HEK293 (cell line): ENCODE results near the gene RAB11B.
"Not testable (repeated sequence)": the region's sequence is repeated elsewhere in the genome, so short reads cannot be mapped to it uniquely, and the experiment has no call there.

Source experiments
- CTCF ChIA-PET: fragments of 350-600 bp; formaldehyde crosslinking; extraction: SDS; loops from one replicate; lab custom pipeline; 2021; ENCODE audit warnings: antibody characterized with exemption; lab: Yijun Ruan, JAX
- POLR2A ChIA-PET: fragments of 300-600 bp; formaldehyde crosslinking; extraction: SDS; loops from one replicate; lab custom pipeline; 2020; ENCODE audit warnings: antibody characterized with exemption, inconsistent platforms; lab: Yijun Ruan, JAX
- H3K27ac ChIP-seq: fragments of 200-500 bp; sonication (Bioruptor generic); 2 replicates; pipeline ENCODE4 v1.5.1; 2014; ENCODE audit warnings: low read depth, low read length, control low read depth, inconsistent platforms; ENCODE audit errors: extremely low read depth
- H3K36me3 ChIP-seq, 2 experiments: fragments of 200-500 bp in 1 of 2; sonication (Bioruptor generic) in 1 of 2; 1 replicate in 1 of 2; 2 replicates in 1 of 2; pipeline ENCODE4 v1.5.1; 2014 to 2017; ENCODE audit warnings: inconsistent platforms in 2 of 2, low read length in 2 of 2; ENCODE audit not compliant: control insufficient read depth in 2 of 2, insufficient read depth in 1 of 2
- H3K4me1 ChIP-seq: fragments of 200-500 bp; sonication (Bioruptor generic); 2 replicates; pipeline ENCODE4 v1.5.1; 2014; ENCODE audit warnings: mild to moderate bottlenecking, low read length, inconsistent platforms; ENCODE audit not compliant: control insufficient read depth, insufficient read depth
- H3K4me3 ChIP-seq: 2 replicates; pipeline ENCODE4 v1.5.1; 2011; ENCODE audit warnings: low read depth, mild to moderate bottlenecking, control low read depth, low read length, moderate library complexity
- H3K9me3 ChIP-seq: fragments of 200-500 bp; sonication (Bioruptor generic); 2 replicates; pipeline ENCODE4 v1.5.1; 2014; ENCODE audit warnings: low read depth, low read length, inconsistent platforms; ENCODE audit not compliant: control insufficient read depth, insufficient read depth
- EGR2 ChIP-seq: fragments of 450-650 bp; formaldehyde crosslinking; IDR thresholded peaks from 2 replicates; pipeline ENCODE4 v1.5.1; 2016; ENCODE audit warnings: low read depth, missing biosample characterization, missing genetic modification characterization
- FEZF1 ChIP-seq: fragments of 450-650 bp; formaldehyde crosslinking; IDR thresholded peaks from 2 replicates; pipeline ENCODE4 v1.5.1; 2016; ENCODE audit warnings: missing biosample characterization, missing genetic modification characterization
- KLF1 ChIP-seq: fragments of 450-650 bp; formaldehyde crosslinking; IDR thresholded peaks from 2 replicates; pipeline ENCODE4 v1.5.1; 2016; ENCODE audit warnings: missing biosample characterization, missing genetic modification characterization
- KLF10 ChIP-seq: fragments of 450-650 bp; IDR thresholded peaks from 2 replicates; pipeline ENCODE4 v1.5.1; 2018; ENCODE audit warnings: missing biosample characterization, mild to moderate bottlenecking, missing genetic modification characterization
- KLF8 ChIP-seq: fragments of 450-650 bp; formaldehyde crosslinking; IDR thresholded peaks from 2 replicates; pipeline ENCODE4 v1.5.1; 2016; ENCODE audit warnings: missing biosample characterization, missing genetic modification characterization
- SP3 ChIP-seq: fragments of 450-650 bp; formaldehyde crosslinking; IDR thresholded peaks from 2 replicates; pipeline ENCODE4 v1.5.1; 2016; ENCODE audit warnings: missing biosample characterization, missing genetic modification characterization
- ZBTB10 ChIP-seq: fragments of 450-650 bp; formaldehyde crosslinking; IDR thresholded peaks from 2 replicates; pipeline ENCODE4 v1.5.1; 2016; ENCODE audit warnings: missing biosample characterization, missing genetic modification characterization
- ZBTB8A ChIP-seq: fragments of 450-650 bp; formaldehyde crosslinking; IDR thresholded peaks from 2 replicates; pipeline ENCODE4 v1.5.1; 2016; ENCODE audit warnings: missing biosample characterization, missing genetic modification characterization
- ZNF121 ChIP-seq: fragments of 450-650 bp; formaldehyde crosslinking; IDR thresholded peaks from 2 replicates; pipeline ENCODE4 v1.5.1; 2016; ENCODE audit warnings: missing biosample characterization, missing genetic modification characterization
- ZNF184 ChIP-seq: fragments of 450-650 bp; IDR thresholded peaks from 2 replicates; pipeline ENCODE4 v1.5.1; 2018; ENCODE audit warnings: missing biosample characterization, mild to moderate bottlenecking, missing genetic modification characterization
- ZNF335 ChIP-seq: fragments of 450-650 bp; formaldehyde crosslinking; conservative IDR thresholded peaks from 2 replicates; pipeline ENCODE4 v1.5.1; 2016; ENCODE audit warnings: missing biosample characterization, missing genetic modification characterization
- ZNF394 ChIP-seq: fragments of 450-650 bp; formaldehyde crosslinking; IDR thresholded peaks from 2 replicates; pipeline ENCODE4 v1.5.1; 2016; ENCODE audit warnings: missing biosample characterization, missing genetic modification characterization, mild to moderate bottlenecking, moderate library complexity, borderline replicate concordance
- ZNF404 ChIP-seq: fragments of 450-650 bp; formaldehyde crosslinking; IDR thresholded peaks from 2 replicates; pipeline ENCODE4 v1.5.1; 2017; ENCODE audit warnings: missing biosample characterization, missing genetic modification characterization
- ZNF433 ChIP-seq: fragments of 450-650 bp; formaldehyde crosslinking; IDR thresholded peaks from 2 replicates; pipeline ENCODE4 v1.5.1; 2016; ENCODE audit warnings: missing biosample characterization, missing genetic modification characterization, low read depth
- ZNF701 ChIP-seq: fragments of 450-650 bp; formaldehyde crosslinking; IDR thresholded peaks from 2 replicates; pipeline ENCODE4 v1.5.1; 2016; ENCODE audit warnings: missing biosample characterization, missing genetic modification characterization
- TF ChIP-seq, protein P1 (sequence below): fragments of 450-650 bp; IDR thresholded peaks from 2 replicates; pipeline ENCODE4 v1.5.1; 2018; ENCODE audit warnings: missing biosample characterization, mild to moderate bottlenecking, missing genetic modification characterization
- TF ChIP-seq, protein P2 (sequence below): fragments of 450-650 bp; formaldehyde crosslinking; IDR thresholded peaks from 2 replicates; pipeline ENCODE4 v1.5.1; 2016; ENCODE audit warnings: missing biosample characterization, missing genetic modification characterization
- TF ChIP-seq, protein P3 (sequence below): fragments of 450-650 bp; formaldehyde crosslinking; IDR thresholded peaks from 2 replicates; pipeline ENCODE4 v1.5.1; 2016; ENCODE audit warnings: missing biosample characterization, missing genetic modification characterization

The RAB11B gene

GRCh38 chr19:8389891-8390616, at the start of gene RAB11B (continued):
- TF ChIP-seq, protein P1, sequence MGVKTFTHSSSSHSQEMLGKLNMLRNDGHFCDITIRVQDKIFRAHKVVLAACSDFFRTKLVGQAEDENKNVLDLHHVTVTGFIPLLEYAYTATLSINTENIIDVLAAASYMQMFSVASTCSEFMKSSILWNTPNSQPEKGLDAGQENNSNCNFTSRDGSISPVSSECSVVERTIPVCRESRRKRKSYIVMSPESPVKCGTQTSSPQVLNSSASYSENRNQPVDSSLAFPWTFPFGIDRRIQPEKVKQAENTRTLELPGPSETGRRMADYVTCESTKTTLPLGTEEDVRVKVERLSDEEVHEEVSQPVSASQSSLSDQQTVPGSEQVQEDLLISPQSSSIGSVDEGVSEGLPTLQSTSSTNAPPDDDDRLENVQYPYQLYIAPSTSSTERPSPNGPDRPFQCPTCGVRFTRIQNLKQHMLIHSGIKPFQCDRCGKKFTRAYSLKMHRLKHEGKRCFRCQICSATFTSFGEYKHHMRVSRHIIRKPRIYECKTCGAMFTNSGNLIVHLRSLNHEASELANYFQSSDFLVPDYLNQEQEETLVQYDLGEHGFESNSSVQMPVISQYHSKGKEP (tag by site-specific recombination): peak; percentile 67; the same call in 1 of the 2 replicates
- no peak for TF ChIP-seq ZNF433 (tag by site-specific recombination)
- TF ChIP-seq, protein P2, sequence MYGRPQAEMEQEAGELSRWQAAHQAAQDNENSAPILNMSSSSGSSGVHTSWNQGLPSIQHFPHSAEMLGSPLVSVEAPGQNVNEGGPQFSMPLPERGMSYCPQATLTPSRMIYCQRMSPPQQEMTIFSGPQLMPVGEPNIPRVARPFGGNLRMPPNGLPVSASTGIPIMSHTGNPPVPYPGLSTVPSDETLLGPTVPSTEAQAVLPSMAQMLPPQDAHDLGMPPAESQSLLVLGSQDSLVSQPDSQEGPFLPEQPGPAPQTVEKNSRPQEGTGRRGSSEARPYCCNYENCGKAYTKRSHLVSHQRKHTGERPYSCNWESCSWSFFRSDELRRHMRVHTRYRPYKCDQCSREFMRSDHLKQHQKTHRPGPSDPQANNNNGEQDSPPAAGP (tag by site-specific recombination): peak; percentile 97; the same call in 1 of the 2 replicates
- TF ChIP-seq ZNF701 (tag by site-specific recombination): no peak
- TF ChIP-seq FEZF1 (tag by site-specific recombination): 0 out of 2 replicates have a peak, but pooled peaks have one; percentile 4
- peak; percentile 96 for TF ChIP-seq ZBTB8A (tag by site-specific recombination)
- TF ChIP-seq ZNF184 (tag by site-specific recombination): 0 out of 2 replicates have a peak, but pooled peaks have one; percentile 63

DNA sequence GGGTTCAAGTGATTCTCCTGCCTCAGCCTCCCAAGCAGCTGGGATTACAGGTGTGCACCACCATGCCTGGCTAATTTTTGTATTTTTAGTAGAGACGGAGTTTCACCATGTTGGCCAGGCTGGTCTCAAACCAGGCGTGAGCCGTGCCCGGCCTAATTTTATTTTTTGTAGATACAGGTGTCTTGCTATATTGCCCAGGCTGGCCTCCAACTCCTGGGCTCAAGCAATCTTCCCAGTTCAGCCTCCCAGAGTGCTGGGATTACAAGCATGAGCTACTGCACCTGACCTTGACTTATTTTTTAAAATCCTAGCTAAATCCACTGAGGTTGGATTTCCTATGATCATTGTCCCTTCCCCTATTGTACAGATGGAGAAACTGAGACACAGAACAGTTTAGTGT, 48.7 kb upstream of the RAB11B start:
- POLR2A ChIA-PET: interaction anchor here (0.6 kb wide), 1 partner anchor 40 kb away, joined by 6 read pairs; no protein-coding TSS in a partner anchor
- CTCF ChIA-PET: interaction anchor here (0.6 to 2.1 kb wide), 3 partner anchors 12 to 321 kb away, joined by 3 to 9 read pairs (median 6); no protein-coding TSS in a partner anchor
- not testable (repeated sequence) for H3K36me3 ChIP-seq, H3K9me3 ChIP-seq, H3K4me1 ChIP-seq, H3K27ac ChIP-seq, H3K4me3 ChIP-seq
- peak; percentile 89 for TF ChIP-seq ZNF121 (tag by site-specific recombination)

DNA sequence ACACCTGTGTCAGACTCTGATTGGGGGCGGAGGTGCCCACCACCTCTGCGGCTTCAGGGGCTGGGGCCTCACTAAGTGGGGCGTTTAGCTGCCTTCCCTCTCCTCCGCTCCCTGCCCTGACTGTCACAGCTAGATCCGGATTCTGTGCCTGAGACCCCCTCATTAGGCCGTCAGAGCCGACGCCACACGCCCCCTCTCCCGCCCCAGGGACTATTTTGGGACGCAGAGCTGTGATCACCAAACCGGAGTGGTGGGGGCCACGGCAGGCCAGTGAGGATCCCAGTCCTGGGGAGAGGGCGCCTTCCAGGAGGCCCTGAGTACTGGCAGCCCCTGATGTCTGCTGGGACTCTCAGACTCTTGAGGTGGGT, 47.9 kb upstream of the RAB11B start:
- ChIA-PET POLR2A (no interaction called here), CTCF (interaction anchor here (0.6 to 1.2 kb wide), 2 partner anchors 12 to 242 kb away, joined by 3 to 4 read pairs; no protein-coding TSS in a partner anchor)
- no peak overlapping the region for H3K27ac ChIP-seq
- H3K4me3 ChIP-seq: no peak overlapping the region
- H3K4me1 ChIP-seq: no peaks in the 10 kb centered on the region
- TF ChIP-seq EGR2 (tag by site-specific recombination) (0 out of 2 replicates have a peak, but pooled peaks have one; percentile 3), ZNF394 (no peak)
- H3K36me3 ChIP-seq: no peaks in the 10 kb centered on the region
- no peaks in the 10 kb centered on the region for H3K9me3 ChIP-seq

GRCh38 chr19:8342684-8343482, 47.3 kb upstream of the RAB11B start, which contains the start of gene KANK3:
Gene KANK3 (minus strand): TSS chr19:8343262. CDS start chr19:8337828, 5,434 bp downstream.
- Histone ChIP-seq H3K9me3 (no peaks in the 10 kb centered on the region), H3K4me3 (peak within 1 kb of the TSS; percentile 33), H3K36me3 (no peaks in the 10 kb centered on the region), H3K27ac (no peak within 1 kb of the TSS), H3K4me1 (no peaks in the 10 kb centered on the region)
- POLR2A ChIA-PET: interaction anchor here (1.2 kb wide), 1 partner anchor 70 kb away, joined by 3 read pairs; the partner anchor contains the start of gene MARCHF2
- CTCF ChIA-PET: interaction anchor here (0.6 to 1.2 kb wide), 3 partner anchors 11 to 241 kb away, joined by 3 to 4 read pairs (median 3); no protein-coding TSS in a partner anchor
- no peak for TF ChIP-seq ZBTB10 (tag by site-specific recombination)
- peak; percentile 93 for TF ChIP-seq SP3 (tag by site-specific recombination)
- TF ChIP-seq ZNF121 (tag by site-specific recombination): no peak
- TF ChIP-seq KLF1: peak; percentile 63
- TF ChIP-seq KLF8: peak; percentile 73; the same call in 1 of the 2 replicates
- no peak for TF ChIP-seq ZNF404 (tag by site-specific recombination)
- TF ChIP-seq ZNF335 (tag by site-specific recombination): 0 out of 2 replicates have a peak, but pooled peaks have one; percentile 13
- 0 out of 2 replicates have a peak, but pooled peaks have one; percentile 24 for TF ChIP-seq KLF10 (tag by site-specific recombination)
- TF ChIP-seq, protein P3, sequence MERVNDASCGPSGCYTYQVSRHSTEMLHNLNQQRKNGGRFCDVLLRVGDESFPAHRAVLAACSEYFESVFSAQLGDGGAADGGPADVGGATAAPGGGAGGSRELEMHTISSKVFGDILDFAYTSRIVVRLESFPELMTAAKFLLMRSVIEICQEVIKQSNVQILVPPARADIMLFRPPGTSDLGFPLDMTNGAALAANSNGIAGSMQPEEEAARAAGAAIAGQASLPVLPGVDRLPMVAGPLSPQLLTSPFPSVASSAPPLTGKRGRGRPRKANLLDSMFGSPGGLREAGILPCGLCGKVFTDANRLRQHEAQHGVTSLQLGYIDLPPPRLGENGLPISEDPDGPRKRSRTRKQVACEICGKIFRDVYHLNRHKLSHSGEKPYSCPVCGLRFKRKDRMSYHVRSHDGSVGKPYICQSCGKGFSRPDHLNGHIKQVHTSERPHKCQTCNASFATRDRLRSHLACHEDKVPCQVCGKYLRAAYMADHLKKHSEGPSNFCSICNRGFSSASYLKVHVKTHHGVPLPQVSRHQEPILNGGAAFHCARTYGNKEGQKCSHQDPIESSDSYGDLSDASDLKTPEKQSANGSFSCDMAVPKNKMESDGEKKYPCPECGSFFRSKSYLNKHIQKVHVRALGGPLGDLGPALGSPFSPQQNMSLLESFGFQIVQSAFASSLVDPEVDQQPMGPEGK: peak; percentile 63
